ENCODE results near the gene PIK3IP1.

- TF ChIP-seq CTCF (IDR thresholded peaks at IDR 0.05) (no peak), EZH2 (IDR thresholded peaks at IDR 0.05) (no peak), EZH2phosphoT487 (IDR thresholded peaks at IDR 0.05) (no peak)
Measured at GRCh38 chr22:31248138-31248745, 44.0 kb downstream of the PIK3IP1 start.
